HG02840 (cell line): ENCODE data around the gene PDRG1.

Experiments used
- ATAC-seq: cut with Tn5 transposase; IDR thresholded peaks from one replicate; pipeline ENCODE4 v1.9.1; 2021; ENCODE audit warnings: mild to moderate bottlenecking, moderate library complexity, moderate number of reproducible peaks; ENCODE audit not compliant: unreplicated experiment, low FRiP score

PDRG1 gene

DNA sequence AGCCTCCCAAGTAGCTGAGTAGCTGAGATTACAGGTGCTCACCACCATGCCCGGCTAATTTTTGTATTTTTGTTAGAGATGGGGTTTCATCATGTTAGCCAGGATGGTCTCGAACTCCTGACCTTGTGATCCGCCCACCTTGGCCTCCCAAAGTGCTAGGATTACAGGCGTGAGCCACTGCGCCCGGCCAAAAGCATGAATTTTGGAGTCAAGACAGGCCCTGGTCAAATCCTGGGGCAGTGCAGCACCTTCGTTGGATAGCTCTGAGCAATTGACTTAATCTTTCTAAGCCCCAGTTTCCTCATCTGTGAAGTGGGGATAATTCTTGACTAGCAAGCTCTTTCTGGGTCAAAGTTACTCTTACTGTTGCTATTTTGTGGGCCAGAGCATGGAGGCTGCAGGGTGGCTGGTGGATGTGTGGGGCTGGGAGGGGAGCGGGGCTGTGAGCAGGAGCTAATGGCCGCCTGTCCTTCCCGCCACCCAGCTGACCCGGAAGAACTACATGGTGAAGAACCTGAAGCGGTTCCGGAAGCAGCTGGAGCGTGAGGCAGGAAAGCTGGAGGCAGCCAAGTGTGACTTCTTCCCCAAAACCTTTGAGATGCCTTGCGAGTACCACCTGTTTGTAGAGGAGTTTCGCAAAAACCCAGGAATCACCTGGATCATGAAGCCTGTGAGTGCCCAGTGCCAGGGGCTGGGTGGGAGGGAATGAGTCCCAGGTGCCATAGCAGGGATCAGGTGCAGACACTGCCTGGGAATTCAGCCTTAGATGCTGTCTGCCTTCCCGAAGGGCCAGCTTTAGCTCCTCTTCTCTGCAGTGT is 42.4 kb downstream of the PDRG1 start:
- no peak for ATAC-seq

DNA sequence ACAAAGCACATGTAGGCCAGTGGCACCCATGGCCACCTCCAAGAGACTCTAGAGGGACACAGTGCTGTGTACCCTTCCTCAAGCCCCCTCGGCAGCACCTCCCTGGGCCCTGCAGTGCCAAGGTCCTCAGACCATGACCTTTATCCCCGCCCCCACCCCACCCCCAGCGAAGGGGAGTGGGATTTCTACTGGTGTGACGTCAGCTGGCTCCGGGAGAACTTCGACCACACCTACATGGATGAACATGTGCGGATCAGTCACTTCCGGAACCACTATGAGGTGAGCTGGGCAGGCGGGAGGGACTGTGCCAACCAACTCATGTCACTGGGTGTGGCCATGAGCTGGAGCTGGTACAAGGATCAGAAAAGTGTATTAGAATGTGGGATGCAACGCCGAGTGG is 43.4 kb downstream of the PDRG1 start:
- no peak for ATAC-seq

DNA sequence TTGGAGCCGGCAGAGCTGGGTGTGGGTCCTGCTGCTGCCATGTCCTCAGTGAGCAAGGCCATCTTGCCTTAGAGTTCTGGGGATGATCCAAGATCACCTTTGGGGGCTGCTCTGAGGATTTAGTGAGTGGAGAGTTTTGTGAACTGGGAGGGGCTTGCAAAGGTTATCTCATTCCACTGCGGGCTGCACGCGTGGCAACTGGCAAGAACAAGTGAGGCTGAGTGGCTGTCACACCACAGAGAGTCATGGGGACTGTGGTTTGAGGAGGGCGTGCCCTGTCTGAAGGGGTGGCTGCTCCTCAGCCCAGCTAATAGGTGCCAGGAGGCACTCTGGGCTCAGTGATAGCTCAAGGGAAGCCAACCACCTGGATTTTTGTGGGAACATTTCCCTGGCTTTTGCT is 43.8 kb downstream of the PDRG1 start:
- no peak for ATAC-seq

DNA sequence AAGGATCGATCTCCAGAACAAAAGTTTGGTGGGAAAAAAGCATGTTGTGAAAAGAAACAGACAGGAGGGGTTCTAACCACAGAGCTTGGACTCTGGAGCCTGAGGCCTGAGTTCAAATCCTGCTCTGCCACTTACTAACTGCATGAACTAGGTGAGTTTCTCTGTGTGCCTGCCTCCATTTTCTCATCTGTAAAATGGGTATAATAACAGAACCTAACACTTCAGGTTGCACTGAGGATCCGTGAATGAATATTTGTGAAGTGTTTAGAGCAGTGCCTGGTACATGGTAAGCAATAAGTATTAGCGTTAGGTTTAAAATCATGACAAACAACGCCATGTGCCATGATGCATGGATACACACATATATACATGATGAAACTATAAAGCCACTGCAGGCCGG is 44.8 kb downstream of the PDRG1 start:
- no peak for ATAC-seq

DNA sequence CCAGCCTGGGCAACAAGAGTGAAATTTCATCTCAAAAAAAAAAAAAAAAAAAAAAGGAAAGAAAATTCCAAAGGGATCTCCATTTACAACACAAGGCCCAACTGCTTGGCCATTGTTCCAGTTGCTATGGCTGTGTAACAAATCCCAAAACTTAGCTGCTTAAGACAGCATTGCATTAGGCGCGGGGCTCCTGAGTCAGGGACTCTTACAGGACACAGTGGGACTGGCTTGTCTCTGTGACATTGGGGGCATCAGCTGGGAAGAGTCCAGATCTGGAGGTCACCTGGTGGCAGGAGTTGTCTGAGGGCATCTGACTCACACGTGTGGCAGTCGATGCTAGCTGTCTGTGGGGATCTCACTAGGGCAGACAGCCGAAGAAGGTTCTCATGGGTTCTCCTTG is 45.8 kb downstream of the PDRG1 start:
- ATAC-seq, result no peak

DNA sequence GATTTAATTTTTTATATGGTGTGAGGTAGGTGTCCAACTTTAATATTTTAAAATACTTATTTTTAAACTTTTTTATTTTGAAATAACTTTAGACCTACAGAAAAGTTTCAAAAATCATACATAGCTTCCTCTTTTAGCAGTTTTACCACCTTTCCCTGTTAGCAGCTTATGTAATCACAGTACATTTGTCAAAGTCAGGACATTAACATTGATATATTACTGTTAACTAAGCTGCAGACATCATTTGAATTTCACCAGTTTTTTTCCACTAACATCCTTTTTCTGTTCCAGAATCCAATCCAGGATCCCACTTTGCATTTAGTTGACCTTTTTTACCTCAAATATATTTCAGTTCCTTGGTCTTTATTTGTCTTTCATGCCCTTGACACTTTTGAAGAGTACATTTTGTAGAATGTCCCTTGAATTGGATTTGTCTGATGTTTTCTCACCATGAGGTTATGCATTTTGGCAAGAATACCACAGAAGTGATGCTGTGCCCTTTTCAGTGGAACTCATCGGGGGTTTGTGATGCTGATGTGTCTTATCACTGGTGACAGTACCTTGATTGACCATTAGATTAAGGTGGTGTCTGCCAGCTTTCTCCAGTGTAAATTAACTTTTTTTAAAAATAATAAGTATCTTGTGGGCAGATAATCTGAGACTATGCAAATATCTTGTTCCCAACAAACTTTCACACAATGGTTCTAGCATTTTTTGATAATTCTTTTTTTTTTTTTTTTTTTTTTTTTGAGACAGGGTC is 48.0 kb downstream of the PDRG1 start:
- no peak for ATAC-seq

DNA sequence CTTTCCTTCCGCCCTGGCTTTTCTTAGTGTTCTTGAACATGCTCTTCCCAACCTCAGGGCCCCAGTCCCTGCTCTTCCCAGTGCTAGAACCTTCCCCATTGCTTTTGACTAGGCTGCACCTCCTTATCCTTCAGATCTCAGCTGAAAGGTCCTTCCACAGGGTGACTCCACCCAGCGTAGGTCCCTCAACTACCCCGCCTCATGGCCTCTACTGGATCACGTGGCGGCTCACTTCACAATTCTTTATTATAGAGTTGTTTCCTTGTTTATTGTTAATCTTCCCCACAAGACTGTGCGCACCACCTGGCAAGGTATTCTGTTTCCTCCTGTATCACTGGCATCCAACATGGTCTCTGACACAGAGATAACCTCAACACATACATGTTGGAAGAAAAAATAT is 50.2 kb downstream of the PDRG1 start:
- ATAC-seq, result no peak

DNA sequence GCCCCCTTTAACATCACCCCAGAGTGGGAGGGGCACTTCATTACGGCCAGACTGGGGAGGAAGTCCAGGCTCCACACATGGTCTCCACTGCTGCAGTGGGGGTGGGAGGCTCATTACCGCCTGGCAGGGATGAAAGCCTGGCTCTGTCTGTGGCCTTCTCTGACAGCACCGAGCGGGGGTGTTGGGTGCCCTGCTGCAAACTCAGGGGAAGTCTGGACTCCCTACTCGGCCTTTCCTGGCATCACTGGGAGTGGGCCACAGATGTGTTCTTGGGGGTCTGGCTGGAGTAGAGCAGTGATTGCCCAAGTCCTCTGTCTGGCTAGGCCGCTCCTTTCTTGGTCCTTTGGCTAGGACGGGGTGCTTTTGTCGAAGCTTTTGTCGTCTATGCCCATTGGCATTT is 54.3 kb downstream of the PDRG1 start:
- no peak for ATAC-seq

DNA sequence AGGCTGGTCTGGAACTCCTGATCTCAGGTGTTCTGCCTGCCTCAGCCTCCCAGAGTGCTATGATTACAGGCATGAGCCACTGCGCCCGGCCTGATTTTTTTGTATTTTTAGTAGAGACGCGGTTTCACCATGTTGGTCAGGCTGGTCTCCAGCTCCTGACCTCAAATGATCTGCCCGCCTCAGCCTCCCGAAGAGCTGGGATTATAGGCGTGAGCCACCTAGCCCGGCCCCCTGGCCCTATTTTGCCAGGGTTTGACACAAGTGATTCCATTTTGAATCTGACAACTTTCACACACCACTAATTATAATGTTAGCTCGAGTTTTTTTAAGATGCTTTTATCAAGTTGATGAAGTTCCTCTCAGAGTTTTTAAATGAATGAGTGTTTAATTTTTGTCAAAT is 55.8 kb downstream of the PDRG1 start:
- ATAC-seq, result no peak

DNA sequence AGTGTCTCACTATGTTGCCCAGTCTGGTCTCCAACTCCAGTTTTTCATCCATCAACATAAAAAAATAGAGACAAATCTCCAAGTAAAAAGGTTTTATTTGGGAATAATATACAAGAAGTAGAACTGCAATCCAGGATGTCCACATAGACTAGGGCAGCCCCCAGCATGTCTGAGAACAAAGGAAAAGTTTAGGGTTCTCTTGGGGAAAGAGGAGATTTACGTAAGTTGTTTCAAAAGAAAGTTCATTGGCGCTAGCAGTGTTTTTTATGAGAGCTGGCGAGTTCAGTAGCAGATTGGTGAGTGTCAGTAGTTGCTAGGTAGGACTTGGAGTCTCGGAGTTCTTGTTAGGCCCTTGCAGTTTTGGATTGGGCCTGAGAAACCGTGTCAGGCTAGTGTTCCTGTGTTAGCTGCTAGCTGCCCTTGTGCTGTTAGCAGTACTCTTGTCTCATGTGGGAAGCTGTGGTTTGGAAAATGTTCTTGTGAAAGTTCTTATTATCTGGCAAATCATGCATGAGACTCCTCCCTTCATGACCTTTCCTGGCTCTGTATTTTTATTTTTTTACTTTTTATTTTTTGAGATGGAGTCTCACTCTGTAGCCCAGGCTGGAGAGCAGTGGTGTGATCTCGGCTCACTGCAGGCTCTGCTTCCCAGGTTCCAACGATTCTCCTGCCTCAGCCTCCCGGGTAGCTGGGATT is 56.7 kb downstream of the PDRG1 start:
- ATAC-seq, result peak; percentile 95
